HepG2 (cell line): ENCODE measurements around the gene SCAANT1. TPM values are rescaled to one million over a fixed set of nuclear protein-coding genes. Genes with fewer than 3 reads are reported as not detected.

Experiments
- GATAD2A ChIP-seq: IDR thresholded peaks from 2 replicates; pipeline ENCODE4 v1.6.1; 2016
- HIVEP1 ChIP-seq: sonication (generic); formaldehyde crosslinking; IDR thresholded peaks from 2 replicates; pipeline ENCODE4 v1.4.0; 2020; ENCODE audit warnings: mild to moderate bottlenecking, missing genetic modification reagents
- HMG20A ChIP-seq: IDR thresholded peaks from 2 replicates; pipeline ENCODE4 v1.6.1; 2016; ENCODE audit warnings: borderline replicate concordance
- MEIS1 ChIP-seq: sonication (generic); formaldehyde crosslinking; IDR thresholded peaks from 2 replicates; pipeline ENCODE4 v1.9.0; 2021; ENCODE audit warnings: mild to moderate bottlenecking, missing genetic modification reagents, moderate library complexity, borderline replicate concordance
- MTF2 ChIP-seq: sonication (generic); formaldehyde crosslinking; IDR thresholded peaks from 2 replicates; pipeline ENCODE4 v1.5.0; 2020; ENCODE audit warnings: missing genetic modification reagents, borderline replicate concordance
- RXRA ChIP-seq: sonication (generic); formaldehyde crosslinking; IDR thresholded peaks from 2 replicates; pipeline ENCODE4 v1.5.1; 2020; ENCODE audit warnings: missing genetic modification reagents
- SCMH1 ChIP-seq: sonication (generic); formaldehyde crosslinking; IDR thresholded peaks from 2 replicates; pipeline ENCODE4 v1.9.0; 2021; ENCODE audit warnings: missing genetic modification reagents, mild to moderate bottlenecking, borderline replicate concordance
- TAF1 ChIP-seq: sonication (generic); formaldehyde crosslinking; IDR thresholded peaks from 2 replicates; pipeline ENCODE4 v1.4.0; 2020; ENCODE audit warnings: missing genetic modification reagents
- TCF7 ChIP-seq: sonication (generic); IDR thresholded peaks from 2 replicates; pipeline ENCODE4 v1.6.1; 2016; ENCODE audit warnings: antibody characterized with exemption, low read depth
- ZBTB7A ChIP-seq: sonication (generic); formaldehyde crosslinking; IDR thresholded peaks from 2 replicates; pipeline ENCODE4 v1.8.0; 2022; ENCODE audit warnings: mild to moderate bottlenecking, missing genetic modification reagents
- ZKSCAN1 ChIP-seq: fragments of 150-350 bp; IDR thresholded peaks from 2 replicates; pipeline ENCODE4 v1.6.1; 2014; ENCODE audit warnings: low read length
- ZNF160 ChIP-seq: sonication (generic); formaldehyde crosslinking; IDR thresholded peaks from 2 replicates; pipeline ENCODE4 v1.8.0; 2022; ENCODE audit warnings: mild to moderate bottlenecking, inconsistent platforms, missing genetic modification reagents
- ZNF367 ChIP-seq: sonication (generic); formaldehyde crosslinking; IDR thresholded peaks from 2 replicates; pipeline ENCODE4 v1.4.0; 2020; ENCODE audit warnings: missing genetic modification reagents, borderline replicate concordance
- ZNF552 ChIP-seq: sonication (generic); formaldehyde crosslinking; IDR thresholded peaks from 2 replicates; pipeline ENCODE4 v1.9.0; 2022; ENCODE audit warnings: missing genetic modification reagents, mild to moderate bottlenecking, borderline replicate concordance
- ZNF766 ChIP-seq: sonication (generic); formaldehyde crosslinking; IDR thresholded peaks from 2 replicates; pipeline ENCODE4 v1.5.0; 2020; ENCODE audit warnings: missing genetic modification reagents, borderline replicate concordance
- polyA plus RNA-seq, 8 experiments: library from polyadenylated mRNA; depleted of rRNA in 3 of 8; stranded (reverse) in 7 of 8; unstranded in 1 of 8; fragments of >200 nt; fragmentation: Illumina TruSeq in 4 of 8; extraction: Trizol in 4 of 8; gene quantifications; 2 replicates each; pipeline versions ENCODE4 v1.2.1 to v1.2.3, GENCODE V29; 2011 to 2016; ENCODE audit warnings: low read depth in 4 of 8, missing spikeins in 1 of 8, mixed read lengths in 1 of 8; ENCODE audit not compliant: insufficient read depth in 1 of 8
- total RNA-seq, 5 experiments: library from RNA; depleted of rRNA; stranded (reverse); fragments of >200 nt; fragmentation: Illumina TruSeq; extraction: Trizol; gene quantifications; 2 replicates each; pipeline ENCODE4 v1.2.3, GENCODE V29; 2016; ENCODE audit warnings: low read depth in 1 of 5
- TF ChIP-seq, protein P1 (sequence below): sonication (generic); formaldehyde crosslinking; IDR thresholded peaks from 2 replicates; pipeline ENCODE4 v1.5.0; 2020; ENCODE audit warnings: mild to moderate bottlenecking, low read depth, missing genetic modification reagents, borderline replicate concordance
- TF ChIP-seq, protein P2 (sequence below): sonication (generic); formaldehyde crosslinking; IDR thresholded peaks from 2 replicates; pipeline ENCODE4 v1.4.0; 2020; ENCODE audit warnings: low read depth, missing genetic modification reagents
- TF ChIP-seq, protein P3 (sequence below): fragments of 450-650 bp; IDR thresholded peaks from 2 replicates; pipeline ENCODE4 v1.6.1; 2017
- TF ChIP-seq, protein P4 (sequence below): sonication (generic); formaldehyde crosslinking; IDR thresholded peaks from 2 replicates; pipeline ENCODE4 v1.9.0; 2021; ENCODE audit warnings: missing genetic modification reagents, borderline replicate concordance
- TF ChIP-seq, protein P5 (sequence below): sonication (generic); formaldehyde crosslinking; IDR thresholded peaks from 2 replicates; pipeline ENCODE4 v1.5.0; 2020; ENCODE audit warnings: missing genetic modification reagents

Gene SCAANT1
- total and polyA plus RNA-seq, 2 of the 13 experiments (the other 11 are each of a cell fraction or from before 2014, with no cell fraction given) = not detected

DNA sequence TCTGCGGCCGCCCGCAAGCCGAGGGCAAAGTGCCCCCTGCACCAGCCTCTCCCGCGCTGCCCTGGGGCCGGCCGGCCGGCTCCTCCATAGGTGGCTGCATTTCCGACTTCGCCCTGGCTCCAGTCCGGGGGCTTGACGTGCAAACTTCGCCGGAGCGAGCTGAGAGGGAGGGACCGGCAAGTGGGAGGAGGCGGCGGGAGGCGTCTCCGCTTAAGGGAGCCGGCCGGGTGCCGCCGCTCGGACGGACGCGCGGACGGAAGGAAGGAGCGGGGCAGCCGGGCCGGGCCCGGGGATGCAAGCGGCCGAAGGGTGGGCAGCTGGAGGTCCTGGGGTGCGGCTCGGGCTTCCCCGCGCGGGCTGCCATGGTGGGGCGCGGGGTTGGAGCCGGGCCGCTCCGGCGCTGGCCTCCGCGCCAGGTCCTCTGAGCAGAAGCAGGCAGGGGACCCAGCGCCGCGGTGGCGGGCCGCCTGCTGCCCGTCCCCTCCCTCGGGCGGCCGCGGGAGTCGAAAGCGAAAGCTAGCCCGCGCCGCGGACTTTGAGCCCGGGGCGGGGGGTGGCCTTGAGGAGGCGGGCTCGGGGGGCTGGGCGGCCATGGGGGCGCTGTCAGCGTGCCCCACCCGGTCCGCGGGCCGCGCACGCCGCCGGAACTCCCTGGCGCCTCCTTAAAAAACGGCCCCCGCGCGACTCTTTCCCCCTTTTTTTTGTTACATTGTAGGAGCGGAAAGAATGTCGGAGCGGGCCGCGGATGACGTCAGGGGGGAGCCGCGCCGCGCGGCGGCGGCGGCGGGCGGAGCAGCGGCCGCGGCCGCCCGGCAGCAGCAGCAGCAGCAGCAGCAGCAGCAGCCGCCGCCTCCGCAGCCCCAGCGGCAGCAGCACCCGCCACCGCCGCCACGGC lies at the start of gene SCAANT1 (continued):
- no peak for TF ChIP-seq ZNF367 (CRISPR knock-in tag)
- TF ChIP-seq, protein P1, sequence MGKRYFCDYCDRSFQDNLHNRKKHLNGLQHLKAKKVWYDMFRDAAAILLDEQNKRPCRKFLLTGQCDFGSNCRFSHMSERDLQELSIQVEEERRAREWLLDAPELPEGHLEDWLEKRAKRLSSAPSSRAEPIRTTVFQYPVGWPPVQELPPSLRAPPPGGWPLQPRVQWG (CRISPR knock-in tag) = no peak
- peak; percentile 89 for TF ChIP-seq MEIS1 (CRISPR knock-in tag)
- no peak for TF ChIP-seq MTF2 (CRISPR knock-in tag)
- TF ChIP-seq HIVEP1 (CRISPR knock-in tag) = no peak
- TF ChIP-seq HMG20A (CRISPR knock-in tag) = no peak
- peak; percentile 31; the same call in 1 of the 2 replicates for TF ChIP-seq ZNF552
- TF ChIP-seq, protein P2, sequence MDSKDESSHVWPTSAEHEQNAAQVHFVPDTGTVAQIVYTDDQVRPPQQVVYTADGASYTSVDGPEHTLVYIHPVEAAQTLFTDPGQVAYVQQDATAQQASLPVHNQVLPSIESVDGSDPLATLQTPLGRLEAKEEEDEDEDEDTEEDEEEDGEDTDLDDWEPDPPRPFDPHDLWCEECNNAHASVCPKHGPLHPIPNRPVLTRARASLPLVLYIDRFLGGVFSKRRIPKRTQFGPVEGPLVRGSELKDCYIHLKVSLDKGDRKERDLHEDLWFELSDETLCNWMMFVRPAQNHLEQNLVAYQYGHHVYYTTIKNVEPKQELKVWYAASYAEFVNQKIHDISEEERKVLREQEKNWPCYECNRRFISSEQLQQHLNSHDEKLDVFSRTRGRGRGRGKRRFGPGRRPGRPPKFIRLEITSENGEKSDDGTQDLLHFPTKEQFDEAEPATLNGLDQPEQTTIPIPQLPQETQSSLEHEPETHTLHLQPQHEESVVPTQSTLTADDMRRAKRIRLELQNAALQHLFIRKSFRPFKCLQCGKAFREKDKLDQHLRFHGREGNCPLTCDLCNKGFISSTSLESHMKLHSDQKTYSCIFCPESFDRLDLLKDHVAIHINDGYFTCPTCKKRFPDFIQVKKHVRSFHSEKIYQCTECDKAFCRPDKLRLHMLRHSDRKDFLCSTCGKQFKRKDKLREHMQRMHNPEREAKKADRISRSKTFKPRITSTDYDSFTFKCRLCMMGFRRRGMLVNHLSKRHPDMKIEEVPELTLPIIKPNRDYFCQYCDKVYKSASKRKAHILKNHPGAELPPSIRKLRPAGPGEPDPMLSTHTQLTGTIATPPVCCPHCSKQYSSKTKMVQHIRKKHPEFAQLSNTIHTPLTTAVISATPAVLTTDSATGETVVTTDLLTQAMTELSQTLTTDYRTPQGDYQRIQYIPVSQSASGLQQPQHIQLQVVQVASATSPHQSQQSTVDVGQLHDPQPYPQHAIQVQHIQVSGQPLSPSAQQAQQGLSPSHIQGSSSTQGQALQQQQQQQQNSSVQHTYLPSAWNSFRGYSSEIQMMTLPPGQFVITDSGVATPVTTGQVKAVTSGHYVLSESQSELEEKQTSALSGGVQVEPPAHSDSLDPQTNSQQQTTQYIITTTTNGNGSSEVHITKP (CRISPR knock-in tag) = no peak
- peak; percentile 47; the same call in 1 of the 2 replicates for TF ChIP-seq RXRA (CRISPR knock-in tag)
- no peak for TF ChIP-seq ZNF766 (CRISPR knock-in tag)
- no peak for TF ChIP-seq ZKSCAN1
- TF ChIP-seq SCMH1 = no peak
- no peak for TF ChIP-seq ZBTB7A
- peak; percentile 68 for TF ChIP-seq TAF1 (CRISPR knock-in tag)
- TF ChIP-seq GATAD2A (CRISPR knock-in tag) = no peak; the same call in none of the 2 replicates
- TF ChIP-seq TCF7 = no peak
- TF ChIP-seq, protein P3, sequence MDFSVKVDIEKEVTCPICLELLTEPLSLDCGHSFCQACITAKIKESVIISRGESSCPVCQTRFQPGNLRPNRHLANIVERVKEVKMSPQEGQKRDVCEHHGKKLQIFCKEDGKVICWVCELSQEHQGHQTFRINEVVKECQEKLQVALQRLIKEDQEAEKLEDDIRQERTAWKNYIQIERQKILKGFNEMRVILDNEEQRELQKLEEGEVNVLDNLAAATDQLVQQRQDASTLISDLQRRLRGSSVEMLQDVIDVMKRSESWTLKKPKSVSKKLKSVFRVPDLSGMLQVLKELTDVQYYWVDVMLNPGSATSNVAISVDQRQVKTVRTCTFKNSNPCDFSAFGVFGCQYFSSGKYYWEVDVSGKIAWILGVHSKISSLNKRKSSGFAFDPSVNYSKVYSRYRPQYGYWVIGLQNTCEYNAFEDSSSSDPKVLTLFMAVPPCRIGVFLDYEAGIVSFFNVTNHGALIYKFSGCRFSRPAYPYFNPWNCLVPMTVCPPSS = no peak
- TF ChIP-seq ZNF160 (CRISPR knock-in tag) = no peak
- TF ChIP-seq, protein P4, sequence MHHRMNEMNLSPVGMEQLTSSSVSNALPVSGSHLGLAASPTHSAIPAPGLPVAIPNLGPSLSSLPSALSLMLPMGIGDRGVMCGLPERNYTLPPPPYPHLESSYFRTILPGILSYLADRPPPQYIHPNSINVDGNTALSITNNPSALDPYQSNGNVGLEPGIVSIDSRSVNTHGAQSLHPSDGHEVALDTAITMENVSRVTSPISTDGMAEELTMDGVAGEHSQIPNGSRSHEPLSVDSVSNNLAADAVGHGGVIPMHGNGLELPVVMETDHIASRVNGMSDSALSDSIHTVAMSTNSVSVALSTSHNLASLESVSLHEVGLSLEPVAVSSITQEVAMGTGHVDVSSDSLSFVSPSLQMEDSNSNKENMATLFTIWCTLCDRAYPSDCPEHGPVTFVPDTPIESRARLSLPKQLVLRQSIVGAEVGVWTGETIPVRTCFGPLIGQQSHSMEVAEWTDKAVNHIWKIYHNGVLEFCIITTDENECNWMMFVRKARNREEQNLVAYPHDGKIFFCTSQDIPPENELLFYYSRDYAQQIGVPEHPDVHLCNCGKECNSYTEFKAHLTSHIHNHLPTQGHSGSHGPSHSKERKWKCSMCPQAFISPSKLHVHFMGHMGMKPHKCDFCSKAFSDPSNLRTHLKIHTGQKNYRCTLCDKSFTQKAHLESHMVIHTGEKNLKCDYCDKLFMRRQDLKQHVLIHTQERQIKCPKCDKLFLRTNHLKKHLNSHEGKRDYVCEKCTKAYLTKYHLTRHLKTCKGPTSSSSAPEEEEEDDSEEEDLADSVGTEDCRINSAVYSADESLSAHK (CRISPR knock-in tag) = no peak
- TF ChIP-seq, protein P5, sequence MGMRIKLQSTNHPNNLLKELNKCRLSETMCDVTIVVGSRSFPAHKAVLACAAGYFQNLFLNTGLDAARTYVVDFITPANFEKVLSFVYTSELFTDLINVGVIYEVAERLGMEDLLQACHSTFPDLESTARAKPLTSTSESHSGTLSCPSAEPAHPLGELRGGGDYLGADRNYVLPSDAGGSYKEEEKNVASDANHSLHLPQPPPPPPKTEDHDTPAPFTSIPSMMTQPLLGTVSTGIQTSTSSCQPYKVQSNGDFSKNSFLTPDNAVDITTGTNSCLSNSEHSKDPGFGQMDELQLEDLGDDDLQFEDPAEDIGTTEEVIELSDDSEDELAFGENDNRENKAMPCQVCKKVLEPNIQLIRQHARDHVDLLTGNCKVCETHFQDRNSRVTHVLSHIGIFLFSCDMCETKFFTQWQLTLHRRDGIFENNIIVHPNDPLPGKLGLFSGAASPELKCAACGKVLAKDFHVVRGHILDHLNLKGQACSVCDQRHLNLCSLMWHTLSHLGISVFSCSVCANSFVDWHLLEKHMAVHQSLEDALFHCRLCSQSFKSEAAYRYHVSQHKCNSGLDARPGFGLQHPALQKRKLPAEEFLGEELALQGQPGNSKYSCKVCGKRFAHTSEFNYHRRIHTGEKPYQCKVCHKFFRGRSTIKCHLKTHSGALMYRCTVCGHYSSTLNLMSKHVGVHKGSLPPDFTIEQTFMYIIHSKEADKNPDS = no peak
